Measurements from ENCODE around the gene EHD1. TPM values are rescaled to one million over a fixed set of nuclear protein-coding genes. Genes with fewer than 3 reads are reported as not detected.

Gene EHD1
- total RNA-seq, 1 experiment from 2014 or later, result 340 TPM

GRCh38 chr11:64814712-64815187, 63.7 kb downstream of the EHD1 start:
- CTCF ChIA-PET, result no interaction called here

GRCh38 chr11:64813826-64814225, 64.6 kb downstream of the EHD1 start:
- CTCF ChIA-PET, result no interaction called here
- Histone ChIP-seq H4K20me1 (ENCODE audit: low read length) (no peaks in the 10 kb centered on the region), H3K27me3 (ENCODE audit: low read length) (no peaks in the 10 kb centered on the region), H3K79me2 (ENCODE audit: low read length) (peaks cover 13% of the 10 kb centered on the region), H2AFZ (ENCODE audit: low read length) (no peak overlapping the region), H3K4me1 (ENCODE audit: insufficient read depth, low read length) (peaks cover 10% of the 10 kb centered on the region; the same call in 1 of the 2 replicates), H3K9ac (ENCODE audit: low read length) (no peak overlapping the region), H3F3A (ENCODE audit: low read length, unreplicated experiment) (no peaks in the 10 kb centered on the region), H3K4me2 (ENCODE audit: low read length) (no peak overlapping the region), H3K27ac (ENCODE audit: low read length) (no peak overlapping the region), H3K9me3 (ENCODE audit: low read length) (no peaks in the 10 kb centered on the region), H3K36me3 (ENCODE audit: low read depth, low read length) (no peaks in the 10 kb centered on the region), H3K4me3 (ENCODE audit: low read length) (no peak overlapping the region), H3K9me2 (replicated peaks; ENCODE audit: low read length) (no peaks in the 10 kb centered on the region)
- intact Hi-C loops (cut with micrococcal nuclease), result no loop called here
- DNase-seq (no peak), ATAC-seq (no peak)
- BruUV-seq (replicated peaks), result no TSS peak
- POLR2A ChIA-PET (ENCODE audit: unreplicated experiment), result no interaction called here
- TF ChIP-seq CTCF (conservative IDR thresholded peaks at IDR 0.05; ENCODE audit: low read depth, low read length) (no peak), EZH2 (IDR thresholded peaks at IDR 0.05; ENCODE audit: low read length, unreplicated experiment) (no peak), EZH2phosphoT487 (IDR thresholded peaks at IDR 0.05; ENCODE audit: borderline replicate concordance, low read length) (no peak)

More at GRCh38 chr11:64814712-64815187, 63.7 kb downstream of the EHD1 start:
- H3K27ac ChIP-seq (ENCODE audit: low read length), result no peak overlapping the region
- H3K36me3 ChIP-seq (ENCODE audit: low read depth, low read length), result no peaks in the 10 kb centered on the region
- no peak for ATAC-seq
- H3K9ac ChIP-seq (ENCODE audit: low read length), result no peak overlapping the region
- no peak for TF ChIP-seq EZH2 (IDR thresholded peaks at IDR 0.05; ENCODE audit: low read length, unreplicated experiment)
- TF ChIP-seq CTCF (conservative IDR thresholded peaks at IDR 0.05; ENCODE audit: low read depth, low read length), result no peak
- no peak for TF ChIP-seq EZH2phosphoT487 (IDR thresholded peaks at IDR 0.05; ENCODE audit: borderline replicate concordance, low read length)
- no peaks in the 10 kb centered on the region for H3F3A ChIP-seq (ENCODE audit: low read length, unreplicated experiment)
- H3K27me3 ChIP-seq (ENCODE audit: low read length), result no peaks in the 10 kb centered on the region
- POLR2A ChIA-PET (ENCODE audit: unreplicated experiment), result no interaction called here
- H3K4me2 ChIP-seq (ENCODE audit: low read length), result no peak overlapping the region
- H3K79me2 ChIP-seq (ENCODE audit: low read length), result peaks cover 4% of the 10 kb centered on the region
- no peak overlapping the region for H2AFZ ChIP-seq (ENCODE audit: low read length)
- intact Hi-C loops (cut with micrococcal nuclease), result no loop called here
- H3K4me1 ChIP-seq (ENCODE audit: insufficient read depth, low read length), result peaks cover 3% of the 10 kb centered on the region; the same call in 1 of the 2 replicates
- H3K4me3 ChIP-seq (ENCODE audit: low read length), result no peak overlapping the region
- no peak for DNase-seq
- no peaks in the 10 kb centered on the region for H3K9me2 ChIP-seq (replicated peaks; ENCODE audit: low read length)
- BruUV-seq (replicated peaks), result no TSS peak
- H4K20me1 ChIP-seq (ENCODE audit: low read length), result no peaks in the 10 kb centered on the region
- H3K9me3 ChIP-seq (ENCODE audit: low read length), result no peaks in the 10 kb centered on the region

GRCh38 chr11:64810891-64811272, 67.5 kb downstream of the EHD1 start:
- H3K79me2 ChIP-seq (ENCODE audit: low read length), result peaks cover 18% of the 10 kb centered on the region
- no peaks in the 10 kb centered on the region for H3K9me3 ChIP-seq (ENCODE audit: low read length)
- no peaks in the 10 kb centered on the region for H3K27me3 ChIP-seq (ENCODE audit: low read length)
- H3K4me2 ChIP-seq (ENCODE audit: low read length), result peak overlapping the region; percentile 98
- peaks cover 10% of the 10 kb centered on the region; the same call in 1 of the 2 replicates for H3K4me1 ChIP-seq (ENCODE audit: insufficient read depth, low read length)
- H3F3A ChIP-seq (ENCODE audit: low read length, unreplicated experiment), result no peaks in the 10 kb centered on the region
- ATAC-seq, result peak; percentile 17
- H3K4me3 ChIP-seq (ENCODE audit: low read length), result peak overlapping the region; percentile 89
- DNase-seq, result no peak
- H3K9me2 ChIP-seq (replicated peaks; ENCODE audit: low read length), result no peaks in the 10 kb centered on the region
- ChIA-PET POLR2A (ENCODE audit: unreplicated experiment) (no interaction called here), CTCF (no interaction called here)
- no TSS peak for BruUV-seq (replicated peaks)
- no peak overlapping the region for H3K27ac ChIP-seq (ENCODE audit: low read length)
- H3K36me3 ChIP-seq (ENCODE audit: low read depth, low read length), result no peaks in the 10 kb centered on the region; the same call in 1 of the 2 replicates
- peak overlapping the region; percentile 84 for H3K9ac ChIP-seq (ENCODE audit: low read length)
- H2AFZ ChIP-seq (ENCODE audit: low read length), result peak overlapping the region; percentile 93
- intact Hi-C loops (cut with micrococcal nuclease), result loop anchor here (2.0 kb wide), 1 partner anchor 32 kb away; the partner anchor contains the start of gene SF1
- TF ChIP-seq CTCF (conservative IDR thresholded peaks at IDR 0.05; ENCODE audit: low read depth, low read length), result no peak
- TF ChIP-seq EZH2 (IDR thresholded peaks at IDR 0.05; ENCODE audit: low read length, unreplicated experiment), result no peak
- TF ChIP-seq EZH2phosphoT487 (IDR thresholded peaks at IDR 0.05; ENCODE audit: borderline replicate concordance, low read length), result no peak
- no peaks in the 10 kb centered on the region for H4K20me1 ChIP-seq (ENCODE audit: low read length)
